Limb (tissue), 2 donors: ENCODE measurements around the gene GDA.

Experiments
- DNase-seq, 2 donors: peaks; one replicate each; pipeline ENCODE4 v3.0.0-alpha.2; 2016; ENCODE audit errors: extremely low spot score in 2 of 2

The GDA gene

DNA sequence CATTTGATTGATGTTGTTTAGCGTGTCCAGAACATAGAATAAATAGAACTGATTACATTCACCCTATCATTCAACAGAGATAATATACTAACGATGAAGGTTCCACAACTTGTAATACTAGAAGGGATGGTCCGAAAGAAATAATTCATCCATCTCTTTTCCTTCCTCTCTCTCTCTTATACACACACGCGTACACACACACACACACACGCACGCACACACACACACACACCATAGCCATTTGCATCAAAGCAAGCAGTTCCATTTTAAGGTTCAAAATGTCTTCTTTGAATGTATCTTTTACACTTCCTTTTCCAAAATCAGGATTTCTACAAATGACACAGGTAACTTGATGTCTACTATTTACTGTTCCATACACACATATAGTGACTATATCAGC is 887 bp downstream of the GDA start:
- no peak for DNase-seq

DNA sequence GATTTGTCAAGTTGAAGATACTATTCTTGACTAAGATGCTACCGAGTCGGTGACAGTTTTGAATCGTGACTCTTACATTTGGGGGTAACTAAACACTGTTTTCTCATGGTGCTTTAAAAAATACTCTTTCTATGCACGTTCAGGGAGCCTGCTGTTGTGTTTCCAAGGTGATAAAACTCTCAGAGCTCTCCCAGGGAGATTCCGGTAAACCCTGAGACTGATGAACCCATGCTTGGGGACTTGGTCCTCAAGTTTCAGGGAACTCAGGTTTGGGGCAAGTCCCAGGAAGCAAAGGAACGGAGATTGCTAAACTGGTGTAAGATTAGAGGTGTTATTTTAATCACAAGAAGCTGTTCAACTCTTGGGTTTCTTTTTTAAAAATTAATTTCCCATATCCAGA is 1.4 kb downstream of the GDA start:
- DNase-seq, result no peak

DNA sequence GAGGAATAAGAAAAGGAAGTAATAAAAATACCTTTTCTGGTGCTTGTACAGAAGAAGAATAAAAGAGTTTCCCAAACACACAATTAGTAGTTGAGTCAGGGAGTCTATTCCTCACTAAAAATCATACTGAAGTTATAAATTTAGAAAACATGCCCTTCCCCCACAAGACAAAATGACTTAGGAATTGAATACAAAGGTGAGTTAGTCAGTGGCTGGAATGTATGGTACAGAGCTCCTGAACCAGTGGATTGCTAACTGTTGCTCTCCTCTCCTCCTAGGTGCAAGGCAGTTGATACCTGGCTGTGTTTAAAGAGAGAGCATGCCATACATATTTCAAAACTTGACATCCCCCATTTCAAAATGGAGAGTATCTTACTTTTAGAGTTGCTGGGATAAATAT is 1.9 kb downstream of the GDA start:
- DNase-seq, result no peak

DNA sequence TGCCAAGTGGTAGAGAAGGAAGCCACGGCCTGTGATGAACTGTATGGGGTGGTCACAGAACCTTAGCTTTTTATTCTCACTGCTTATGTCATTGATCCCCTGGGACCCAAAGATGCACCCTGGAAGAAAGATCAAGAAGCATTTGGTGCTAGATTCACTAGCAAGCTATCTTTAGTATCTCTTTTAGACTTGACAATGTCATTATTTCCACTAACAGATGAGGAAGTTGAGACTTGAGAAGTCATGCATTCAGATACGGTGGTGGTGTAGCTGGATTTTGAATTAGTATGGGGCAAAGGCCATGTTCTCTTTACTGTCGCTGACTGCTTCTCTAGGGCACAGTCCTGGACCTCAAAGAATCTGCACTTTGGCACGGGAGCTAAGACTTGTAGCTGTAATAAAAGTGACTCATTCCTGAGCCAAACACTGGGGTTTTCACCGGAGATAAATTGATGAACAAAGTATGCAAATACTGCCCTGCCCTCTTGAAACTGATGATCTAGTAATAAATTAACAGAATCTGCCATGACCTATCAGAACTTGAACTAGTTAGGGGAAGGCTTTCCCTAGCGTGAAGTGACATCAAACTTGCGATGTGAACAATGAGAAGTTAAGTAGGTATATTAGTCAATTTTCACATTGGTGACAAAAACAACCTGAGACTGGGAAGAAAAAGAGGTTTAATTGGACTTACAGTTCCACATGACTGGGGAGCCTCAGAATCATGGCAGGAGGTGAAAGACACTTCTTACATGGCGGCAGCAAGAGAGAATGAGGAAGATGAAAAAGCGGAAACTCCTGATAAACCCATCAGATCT is 5.4 kb downstream of the GDA start:
- DNase-seq, result no peak

DNA sequence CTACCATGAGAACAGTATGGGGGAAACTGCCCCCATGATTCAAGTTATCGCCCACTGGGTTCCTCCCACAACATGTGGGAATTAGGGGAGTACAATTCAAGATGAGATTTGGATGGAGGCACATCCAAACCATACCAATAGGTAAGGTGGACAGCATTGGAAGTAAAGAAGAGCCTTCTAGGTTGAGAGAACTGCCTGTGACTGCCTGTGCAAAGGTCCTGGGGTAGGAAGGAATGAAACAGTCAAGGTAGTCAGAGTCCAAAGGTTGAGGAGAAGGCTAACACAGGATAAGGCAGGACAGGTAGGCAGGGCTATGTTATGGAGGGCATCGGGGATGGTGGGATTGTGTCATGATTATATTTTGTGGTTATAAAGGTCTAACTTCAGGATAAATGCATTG is 6.1 kb downstream of the GDA start:
- no peak for DNase-seq

DNA sequence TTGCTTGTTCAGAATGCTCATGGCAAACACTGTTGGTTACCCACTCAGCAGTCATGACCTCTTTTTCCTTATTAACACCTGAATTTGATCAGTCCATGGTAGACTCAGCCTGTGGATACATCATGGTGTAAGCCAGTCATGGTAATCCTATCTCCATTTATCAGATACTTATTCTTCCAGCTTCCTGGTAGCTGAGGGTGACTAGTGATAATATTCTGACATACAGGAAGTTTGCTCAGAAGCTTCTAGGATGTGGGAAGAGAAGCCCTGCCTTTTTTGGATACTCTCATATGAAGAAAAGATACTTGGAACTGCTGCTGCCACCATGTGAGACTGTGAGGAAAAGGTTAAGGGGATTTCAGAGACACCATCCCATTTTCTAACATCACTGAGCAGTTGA is 7.3 kb downstream of the GDA start:
- no peak for DNase-seq

DNA sequence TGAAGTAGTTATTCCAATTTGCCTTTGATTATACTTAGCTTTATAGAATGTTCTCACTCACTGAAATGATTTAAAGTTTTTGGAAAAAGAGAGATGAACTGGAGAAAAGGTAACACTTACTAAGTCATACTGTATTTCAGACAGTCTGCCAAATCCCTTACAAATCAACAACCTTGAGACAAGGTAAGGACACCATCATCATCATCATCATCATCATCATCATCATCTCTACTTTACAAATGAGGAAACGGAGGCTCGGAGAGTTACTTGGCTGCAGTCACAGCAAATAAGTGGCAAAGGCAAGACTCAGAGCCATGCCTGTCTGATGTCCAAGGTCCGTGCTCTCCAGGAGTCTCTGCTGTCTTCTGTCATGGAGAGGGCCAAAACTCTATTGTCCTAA is 9.4 kb downstream of the GDA start:
- no peak for DNase-seq

DNA sequence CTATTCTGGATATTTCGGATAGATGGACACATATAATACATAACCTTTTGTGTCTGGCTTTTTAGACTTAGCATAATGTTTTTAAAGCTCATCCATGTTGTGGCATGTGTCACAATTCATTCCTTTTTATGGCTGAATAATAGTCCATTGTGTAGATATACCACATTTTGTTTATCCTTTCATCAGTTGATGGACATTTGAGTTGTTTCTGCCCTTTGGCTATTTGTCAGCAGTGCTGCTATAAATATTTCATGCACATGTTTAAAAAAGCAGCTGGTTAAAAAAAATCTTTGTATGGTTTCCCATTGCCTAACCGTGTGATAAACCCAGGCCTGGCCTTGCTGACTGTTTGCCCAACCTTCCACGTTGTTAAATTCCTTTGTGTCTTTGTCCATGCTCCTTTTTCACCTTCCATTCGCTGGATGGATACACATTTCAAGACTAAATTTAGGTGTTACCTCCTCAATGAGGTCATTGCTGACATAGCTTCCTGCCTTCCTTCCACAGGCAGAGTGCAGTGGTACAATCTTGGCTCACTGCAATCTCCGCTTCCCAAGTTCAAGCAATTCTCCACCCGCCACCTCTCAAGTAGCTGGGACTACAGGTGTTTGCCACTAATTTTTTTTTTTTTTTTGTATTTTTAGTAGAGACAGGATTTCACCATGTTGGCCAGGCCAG is 11.3 kb downstream of the GDA start:
- no peak for DNase-seq

DNA sequence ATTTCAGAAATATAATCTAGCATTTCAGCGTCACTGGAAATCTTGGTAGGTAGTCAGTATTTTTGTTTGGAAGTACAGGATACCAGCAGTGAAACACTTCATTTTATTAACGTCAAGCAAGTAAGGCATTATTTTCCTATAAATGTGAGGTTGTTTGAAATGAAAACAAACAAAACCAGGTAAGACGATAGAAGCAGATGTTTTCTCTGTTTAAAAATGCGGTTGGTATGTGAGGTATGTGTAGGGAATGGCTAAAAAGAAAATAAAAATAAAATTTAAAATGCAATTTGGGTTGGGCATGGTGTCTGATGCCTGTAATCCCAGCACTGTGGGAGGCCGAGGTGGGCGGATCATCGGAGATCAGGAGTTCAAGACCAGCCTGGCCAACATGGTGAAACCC is 16.1 kb downstream of the GDA start:
- no peak for DNase-seq

DNA sequence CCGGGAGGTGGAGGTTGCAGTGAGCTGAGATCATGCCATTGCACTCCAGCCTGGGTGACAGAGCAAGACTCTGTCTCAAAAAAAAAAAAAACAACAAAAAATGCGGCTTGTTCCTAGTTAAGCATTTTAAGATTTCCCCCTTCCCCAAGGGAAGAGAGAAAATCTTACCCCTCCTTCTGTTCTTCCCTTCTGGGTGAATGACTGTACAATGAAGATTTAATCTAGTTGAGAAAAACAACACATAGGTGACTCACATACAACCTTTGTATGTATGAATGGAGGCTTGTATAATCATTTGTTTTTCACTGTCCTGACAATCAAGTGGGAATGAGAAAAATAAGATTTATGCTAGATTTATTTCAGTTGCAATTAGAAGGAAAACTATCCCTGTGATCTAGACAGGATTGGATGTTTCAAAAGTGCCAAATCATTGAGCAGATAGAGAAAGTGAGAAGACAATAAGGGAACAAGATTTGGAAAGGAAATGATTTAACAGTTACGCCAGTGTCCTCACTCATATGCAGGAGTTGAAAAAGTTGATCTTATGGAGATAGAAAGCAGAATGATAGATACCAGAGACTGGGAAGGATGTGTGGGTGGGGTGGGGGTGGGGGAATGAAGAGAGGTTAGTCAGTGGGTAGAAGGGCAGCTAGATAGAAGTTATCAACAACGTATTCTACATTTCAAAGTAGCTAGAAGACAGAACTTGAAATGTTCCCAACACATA is 16.7 kb downstream of the GDA start:
- no peak for DNase-seq

DNA sequence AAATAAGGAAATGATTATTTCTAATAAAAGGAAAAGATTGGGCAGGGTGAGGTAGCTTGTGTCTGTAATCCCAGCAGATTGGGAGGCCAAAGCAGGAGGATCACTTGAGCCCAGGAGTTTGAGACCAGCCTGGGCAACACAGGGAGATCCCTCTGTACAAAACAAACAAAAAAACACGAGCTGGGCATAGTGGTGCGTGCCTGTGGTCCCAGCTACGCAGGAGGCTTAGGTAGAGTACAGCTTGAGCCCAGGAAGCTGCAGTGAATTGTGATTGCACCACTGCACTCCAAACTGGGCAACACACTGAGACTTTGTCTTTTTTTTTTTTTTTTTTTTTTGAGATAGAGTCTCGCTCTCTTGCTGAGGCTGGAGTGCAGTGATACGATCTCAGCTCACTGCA is 18.8 kb downstream of the GDA start:
- DNase-seq, result no peak

DNA sequence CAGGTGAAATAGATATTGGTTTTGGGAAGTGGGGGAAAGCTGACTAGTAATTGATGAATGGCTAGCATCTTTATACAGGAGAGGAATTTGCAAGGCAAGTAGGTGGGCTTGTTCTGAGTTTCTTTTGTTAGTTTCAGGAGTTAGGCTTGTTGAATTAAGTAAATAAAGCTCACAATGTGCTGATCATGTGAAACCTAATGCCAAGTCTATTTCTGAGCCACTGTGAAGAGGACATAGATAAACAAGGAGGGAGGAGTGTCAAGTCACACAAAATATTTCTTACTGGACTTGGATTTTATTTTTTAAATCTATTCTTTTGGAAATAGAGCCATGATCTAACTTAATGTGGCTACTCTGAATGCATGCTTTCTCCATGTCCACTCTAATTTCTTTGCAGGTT is 19.9 kb downstream of the GDA start:
- no peak for DNase-seq

DNA sequence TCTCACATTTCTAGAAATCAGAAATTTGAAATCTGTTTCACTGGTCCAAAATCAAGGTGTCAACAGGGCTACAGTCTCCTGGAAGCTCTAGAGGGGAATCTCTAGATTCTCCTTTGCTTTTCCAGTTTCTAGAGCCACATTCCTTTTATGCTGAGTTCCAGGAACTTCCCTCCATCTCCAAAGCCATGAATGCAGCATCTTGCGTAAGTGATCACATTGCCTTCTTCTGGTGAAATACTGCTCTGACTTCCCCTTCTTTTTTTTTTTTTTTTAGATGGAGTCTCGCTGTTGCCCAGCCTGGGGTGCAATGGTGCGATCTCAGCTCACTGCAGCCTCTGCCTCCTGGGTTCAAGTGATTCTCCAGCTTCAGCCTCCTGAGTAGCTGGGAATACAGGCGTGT is 23.8 kb downstream of the GDA start:
- no peak for DNase-seq

DNA sequence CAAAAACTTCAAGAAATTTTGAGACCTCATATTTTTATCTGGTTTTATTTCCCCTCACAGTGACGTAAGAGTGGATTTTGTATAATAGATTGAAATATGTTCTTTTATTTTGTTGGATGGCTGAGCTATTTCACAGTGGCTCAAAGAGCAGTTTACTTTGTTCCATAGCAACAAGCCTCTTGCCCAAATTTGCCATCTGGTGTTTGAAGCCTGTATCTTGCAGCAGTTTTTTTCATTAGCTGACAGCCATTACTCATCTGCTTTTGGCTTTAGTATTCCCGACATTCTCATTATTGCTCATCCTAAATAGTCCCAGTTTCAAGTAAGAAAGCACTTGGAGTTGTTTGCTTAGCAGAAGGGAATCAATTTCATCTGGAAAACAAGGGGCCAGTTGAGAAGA is 36.3 kb downstream of the GDA start:
- DNase-seq, result no peak

DNA sequence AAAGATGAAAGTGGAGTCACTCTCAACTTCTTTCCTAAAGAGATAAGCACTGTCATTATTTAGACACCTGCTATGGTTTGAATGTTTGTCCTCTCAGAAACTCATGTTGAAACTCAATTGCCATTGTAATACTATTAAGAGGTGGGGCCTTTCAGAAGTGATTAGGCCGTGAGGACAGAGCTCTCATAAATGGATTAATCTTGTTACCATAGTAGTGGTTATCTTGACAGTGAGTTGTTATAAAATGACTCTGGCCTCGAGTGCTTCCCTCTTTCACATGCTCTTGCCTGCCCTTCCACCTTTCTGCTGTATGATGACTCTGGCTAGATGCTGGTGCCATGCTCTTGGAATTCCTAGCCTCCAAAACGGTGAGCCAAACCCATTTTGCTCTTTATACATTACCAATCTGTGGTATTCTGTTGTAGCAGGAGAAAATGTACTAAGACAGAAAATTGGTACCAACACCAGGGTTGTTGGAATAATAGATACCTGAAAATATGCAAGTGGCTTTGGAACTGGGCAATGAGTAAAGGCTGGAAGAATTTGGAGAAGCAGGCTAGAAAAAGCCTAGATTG is 38.0 kb downstream of the GDA start:
- DNase-seq, result no peak

DNA sequence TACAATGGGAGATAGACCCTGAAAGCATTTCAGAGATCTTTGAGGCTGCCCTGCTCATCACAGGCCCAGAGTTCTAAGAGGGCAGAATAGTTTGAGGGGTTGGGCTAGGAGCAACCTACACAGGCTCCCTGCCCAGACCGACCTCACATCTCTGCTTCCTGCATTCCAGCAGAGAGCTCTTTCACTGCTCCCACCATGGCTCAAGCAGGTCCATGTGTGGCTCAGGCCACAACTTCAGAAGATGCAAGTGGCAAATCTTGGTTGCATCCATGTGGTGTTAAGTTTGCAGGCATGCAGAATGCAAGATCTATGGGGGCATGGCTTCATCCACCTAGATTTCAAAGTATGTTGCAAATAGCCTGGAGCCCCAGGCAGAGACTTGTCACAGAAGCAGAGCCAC is 39.0 kb downstream of the GDA start:
- DNase-seq, result no peak

DNA sequence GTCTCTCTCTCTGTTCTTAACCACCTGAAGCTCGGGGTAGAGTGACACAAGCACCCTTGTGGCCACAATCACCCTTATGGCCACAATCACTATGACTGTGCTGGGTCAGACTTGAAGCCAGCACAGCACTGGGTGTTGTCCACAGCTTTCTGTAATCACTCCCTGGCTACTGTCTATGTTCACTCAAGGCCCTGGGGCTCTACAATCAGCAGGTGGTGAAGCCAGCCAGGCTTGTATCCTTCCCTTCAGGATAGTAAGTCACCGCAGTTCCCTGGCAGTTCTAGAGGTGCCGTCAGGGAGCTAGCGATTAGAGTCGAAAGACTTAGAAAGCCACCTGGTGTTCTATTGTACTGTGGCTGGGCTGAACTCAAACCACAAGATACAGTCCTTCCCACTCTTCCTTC is 44.2 kb downstream of the GDA start:
- DNase-seq, result no peak

DNA sequence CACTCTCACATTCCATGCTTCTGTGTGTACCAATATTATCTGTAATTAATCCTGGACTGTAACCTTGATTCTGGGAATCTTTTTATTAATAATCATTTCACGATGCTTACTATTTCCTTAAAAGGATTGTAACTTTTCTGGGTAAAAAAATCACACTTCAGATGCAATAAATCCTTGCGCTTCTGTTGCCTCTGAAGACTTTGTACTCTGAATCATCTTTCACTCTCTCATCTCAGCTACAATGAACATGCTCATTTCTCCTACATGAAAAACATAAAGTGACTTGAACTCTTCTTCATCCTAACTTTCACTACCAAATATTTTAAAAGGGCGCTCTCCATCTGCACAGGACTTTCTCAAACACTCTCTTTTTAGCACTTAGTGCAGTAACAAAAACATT is 50.0 kb downstream of the GDA start:
- no peak for DNase-seq

DNA sequence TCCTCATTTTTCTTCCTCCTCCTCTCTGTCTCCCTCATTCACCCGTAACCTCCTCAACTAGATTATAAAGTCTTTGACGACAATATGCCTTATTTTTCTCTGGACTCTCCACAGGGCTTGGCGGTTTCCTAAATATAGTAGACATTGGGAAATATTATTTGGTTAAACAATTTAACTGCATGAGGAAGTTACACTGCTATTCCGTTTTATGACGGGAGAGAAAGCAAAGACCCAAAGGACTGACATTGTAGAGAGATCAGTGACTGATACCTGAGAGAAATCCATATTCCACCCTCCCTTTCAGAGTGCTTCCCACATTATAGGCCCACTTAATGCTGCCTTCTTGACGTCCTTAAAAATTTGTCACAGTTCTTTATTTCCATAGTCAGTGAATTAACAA is 51.2 kb downstream of the GDA start:
- DNase-seq, result no peak

DNA sequence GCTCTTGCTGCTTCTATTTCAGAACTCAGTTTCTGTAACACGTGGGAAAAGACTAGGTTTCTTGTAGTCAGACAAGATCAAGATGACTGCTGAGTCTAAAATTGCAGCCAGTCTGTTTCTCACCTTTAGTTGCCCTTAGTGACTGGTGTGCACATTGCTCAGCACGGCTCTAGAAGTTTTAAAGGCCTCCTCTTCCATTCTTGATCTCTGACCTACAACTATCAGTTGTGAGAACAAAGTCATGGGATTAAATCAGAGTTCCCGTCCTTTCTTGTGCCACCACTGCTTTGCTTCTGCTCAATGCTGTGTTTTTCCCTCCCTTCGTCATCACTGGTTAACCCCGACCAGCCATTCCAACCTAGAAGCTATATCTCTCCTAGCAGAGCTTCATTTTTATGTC is 52.8 kb downstream of the GDA start:
- no peak for DNase-seq

DNA sequence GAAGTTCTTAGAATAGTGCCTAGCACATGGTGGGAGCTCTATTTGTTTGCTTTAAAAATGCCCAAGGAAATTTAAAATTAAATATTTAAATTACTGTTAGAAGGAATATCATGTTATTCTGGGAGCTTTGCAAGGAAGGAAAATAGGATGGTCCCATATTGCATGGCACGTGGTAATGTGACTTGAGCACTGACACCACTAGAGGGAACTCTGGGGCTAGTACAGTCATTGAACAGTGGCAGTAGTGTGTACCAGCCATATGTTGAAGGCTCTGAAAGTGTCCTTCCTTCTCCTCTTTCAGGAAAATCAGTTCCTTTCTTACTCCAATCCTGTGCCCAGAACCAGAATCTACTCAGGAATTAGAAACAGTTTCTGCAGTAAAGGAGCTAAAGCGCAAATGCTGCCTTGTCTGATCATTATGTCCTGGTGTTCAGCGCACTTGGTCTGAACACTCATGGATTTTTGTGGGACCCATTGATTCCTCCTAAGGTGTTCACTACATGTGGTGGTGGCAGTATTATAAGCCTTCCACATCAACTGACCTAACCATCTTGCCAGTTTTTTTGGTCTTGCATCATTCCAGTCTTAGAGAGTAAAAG is 54.1 kb downstream of the GDA start:
- DNase-seq, result peak; percentile 24 to 31

DNA sequence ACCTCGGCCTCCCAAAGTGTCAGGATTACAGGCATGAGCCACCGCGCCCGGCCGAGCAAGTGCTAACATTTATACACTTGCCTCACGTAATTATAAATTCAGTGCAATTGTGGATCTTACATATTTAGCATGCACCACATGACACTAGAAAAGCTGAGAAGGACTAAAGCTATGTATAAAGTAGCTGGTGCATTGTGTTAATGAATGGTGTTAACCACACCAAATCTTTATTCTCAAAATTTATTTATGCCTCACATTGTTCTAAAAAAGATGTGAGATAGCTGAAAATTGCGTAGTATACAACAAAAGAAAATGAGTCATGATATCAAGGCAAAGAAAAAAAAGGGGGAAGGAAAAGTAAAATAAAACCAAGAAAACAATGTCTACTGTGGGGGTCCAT is 54.8 kb downstream of the GDA start:
- DNase-seq, result no peak
